Measurements from ENCODE around the gene STRN3. TPM values are rescaled to one million over a fixed set of nuclear protein-coding genes. Genes with fewer than 3 reads are reported as not detected.
A peak's percentile ranks its signal among the peaks of the same experiment; 100 is the strongest.

The STRN3 gene
- total and polyA plus RNA-seq, 2 of the 4 experiments (the other 2 are of a cell fraction) = 10.8 to 78.7 TPM

- Histone ChIP-seq H2BK15ac (ENCODE audit: low read depth, low read length) (no peak overlapping the region), H2BK5ac (ENCODE audit: low read depth, low read length, poor library complexity, severe bottlenecking) (peak overlapping the region; percentile 27), H3K4me3 (ENCODE audit: insufficient read depth, low read depth, low read length) (no peak overlapping the region), H4K5ac (ENCODE audit: low read depth, low read length) (no peak overlapping the region), H2AK5ac (ENCODE audit: low read depth, low read length) (no peak overlapping the region), H2AFZ (replicated peaks; ENCODE audit: low read length, poor library complexity) (peak overlapping the region; percentile 52), H4K91ac (ENCODE audit: insufficient read depth, low read depth, low read length) (no peak overlapping the region), H3K9ac (ENCODE audit: low read depth, low read length) (no peak overlapping the region), H3K56ac (ENCODE audit: extremely low read depth, insufficient read depth, low read length) (no peak overlapping the region), H3K4me1 (ENCODE audit: control insufficient read depth, insufficient read depth, low read length) (peaks cover 6% of the 10 kb centered on the region), H2AK9ac (replicated peaks; ENCODE audit: low read depth, low read length, poor library complexity) (no peak overlapping the region), H4K8ac (ENCODE audit: low read depth in 2 of 2, low read length in 2 of 2) (no peak overlapping the region), H3K23ac (ENCODE audit: low read depth, low read length) (no peak overlapping the region), H2BK120ac (ENCODE audit: low read depth, low read length) (no peak overlapping the region), H3K27me3 (ENCODE audit: control insufficient read depth, insufficient read depth, low read length) (no peaks in the 10 kb centered on the region), H3K27ac (ENCODE audit: insufficient read depth, low read length) (no peak overlapping the region), H3K36me3 (ENCODE audit: control insufficient read depth, insufficient read depth, low read length) (no peaks in the 10 kb centered on the region), H3K4me2 (ENCODE audit: low read depth, low read length) (no peak overlapping the region), H4K20me1 (ENCODE audit: insufficient read depth, low read length) (no peaks in the 10 kb centered on the region), H3K79me1 (ENCODE audit: low read depth in 1 of 2, low read length in 2 of 2) (peaks cover 0 to 7% of the 10 kb centered on the region in 2 experiments; a peak in 1 of 4 replicates), H3K14ac (replicated peaks; ENCODE audit: low read depth, low read length) (no peak overlapping the region), H2BK20ac (ENCODE audit: low read depth, low read length) (no peak overlapping the region), H3K4ac (ENCODE audit: low read depth, low read length) (no peak overlapping the region), H3K9me1 (ENCODE audit: insufficient read depth, low read length) (no peaks in the 10 kb centered on the region), H3K18ac (ENCODE audit: low read depth, low read length) (no peak overlapping the region), H3K9me3 (ENCODE audit: control insufficient read depth, insufficient read depth, low read length) (no peaks in the 10 kb centered on the region)
- no TSS peak for BruUV-seq (replicated peaks)
- peak; percentile 93 for ATAC-seq (ENCODE audit: low read depth)
- CTCF ChIA-PET = no interaction called here
- no CpG with 5 or more reads among the region's 1 CpG for WGBS, 2 experiments (ENCODE audit: extremely low coverage in 2 of 2, insufficient read length in 1 of 2)
- TF ChIP-seq CTCF (conservative IDR thresholded peaks at IDR 0.05; ENCODE audit: low read depth, low read length) (no peak), SMC3 (IDR thresholded peaks at IDR 0.05; ENCODE audit: low read depth, low read length) (no peak), RCOR1 (IDR thresholded peaks at IDR 0.05; ENCODE audit: insufficient replicate concordance, low read length) (peak; percentile 62), POLR2A (IDR thresholded peaks at IDR 0.05; ENCODE audit: low read depth, low read length) (no peak), ELK1 (IDR thresholded peaks at IDR 0.05; ENCODE audit: borderline replicate concordance, low read depth, low read length) (no peak), NFE2L2 (IDR thresholded peaks at IDR 0.05; ENCODE audit: low read depth, low read length) (no peak), MXI1 (IDR thresholded peaks at IDR 0.05; ENCODE audit: borderline replicate concordance, low read depth, low read length) (no peak), RAD21 (IDR thresholded peaks at IDR 0.05; ENCODE audit: low read length) (no peak), CEBPB (IDR thresholded peaks at IDR 0.05; ENCODE audit: low read depth, low read length) (peak; percentile 99)
- DNase-seq = peak; percentile 87
- dilution Hi-C loops (cut with HindIII; ENCODE audit: low sequenced_read_pairs, unreplicated experiment) (no loop called here), intact Hi-C loops (cut with micrococcal nuclease) (loop anchor here (2.0 kb wide), 1 partner anchor 33 kb away; the partner anchor contains the start of gene STRN3), in situ Hi-C loops (cut with MboI; ENCODE audit: low sequenced_read_pairs) (no loop called here)
- POLR2A ChIA-PET (ENCODE audit: unreplicated experiment) = no interaction called here
Measured at GRCh38 chr14:31059152-31059924, 33.2 kb upstream of the STRN3 start.

Data from IMR-90 (cell line).